Astrocyte (in vitro differentiated cells and primary cell): ENCODE results near the gene CDH20.

Experiments used
- CTCF ChIP-seq: IDR thresholded peaks from 2 replicates; pipeline ENCODE4 v1.5.1; 2011; ENCODE audit warnings: low read depth, mild to moderate bottlenecking, inconsistent platforms, low read length, moderate library complexity; ENCODE audit not compliant: insufficient read depth
- EZH2 ChIP-seq: IDR thresholded peaks from 2 replicates; pipeline ENCODE4 v1.6.1; 2012; ENCODE audit warnings: mild to moderate bottlenecking, low read length, inconsistent platforms; ENCODE audit not compliant: insufficient read depth

GRCh38 chr18:61400716-61401115, 67.5 kb downstream of the CDH20 start:
- no peak for TF ChIP-seq CTCF
- TF ChIP-seq EZH2, result no peak
